Stomach (tissue), 4 donors: ENCODE results near the gene RAE1.

Experiments used
- CTCF ChIP-seq, 7 experiments: fragments of 450-650 bp in 4 of 7; fragments of 200-600 bp in 3 of 7; sonication (generic) in 3 of 7; IDR thresholded peaks; one replicate each; pipeline ENCODE4 v1.5.1; 2016 to 2019; ENCODE audit warnings: antibody characterized with exemption in 7 of 7, control low read depth in 2 of 7, mild to moderate bottlenecking in 1 of 7
- POLR2A ChIP-seq, 4 donors: fragments of 450-650 bp; IDR thresholded peaks; one replicate each; pipeline ENCODE4 v1.6.1; 2016; ENCODE audit warnings: antibody characterized with exemption in 4 of 4, control low read depth in 2 of 4, mild to moderate bottlenecking in 1 of 4, moderate library complexity in 1 of 4

DNA sequence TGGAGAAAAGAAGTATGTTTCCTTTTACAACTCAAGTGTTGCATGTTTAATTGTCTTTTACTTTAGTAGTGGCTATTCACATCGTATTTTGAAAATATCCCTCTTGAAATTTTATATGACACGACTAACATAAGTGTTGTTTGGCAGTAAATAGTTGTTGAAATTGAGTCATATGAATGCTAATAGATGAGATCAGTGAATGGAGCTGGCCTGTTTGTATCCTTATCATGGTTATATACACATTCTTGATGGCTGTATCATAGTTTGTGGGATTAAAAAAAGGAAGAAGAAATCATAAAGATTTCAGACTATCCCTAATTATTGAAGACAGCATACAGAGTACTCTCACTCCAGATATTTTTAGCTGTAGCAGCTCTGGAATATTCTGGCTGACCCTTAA lies 8.2 kb upstream of the RAE1 start:
- no peak for TF ChIP-seq CTCF (IDR thresholded peaks at IDR 0.05)
- no peak for TF ChIP-seq POLR2A (IDR thresholded peaks at IDR 0.05)
